Right atrium auricular region (tissue), 2 donors: Measurements from ENCODE around the gene CDK11A. TPM values are rescaled to one million over a fixed set of nuclear protein-coding genes. Genes with fewer than 3 reads are reported as not detected.
"Not testable (repeated sequence)": the region's sequence is repeated elsewhere in the genome, so short reads cannot be mapped to it uniquely, and the experiment has no call there.

Experiments
- DNase-seq: peaks from one replicate; pipeline ENCODE4 v3.0.0-alpha.2; 2019; ENCODE audit warnings: low spot score
- H3K27ac ChIP-seq, 2 donors: fragments of 200-600 bp; sonication (generic); 1 replicate in 1 of 2; 2 replicates in 1 of 2; pipeline ENCODE4 v1.5.1; 2016 to 2019
- H3K27me3 ChIP-seq, 2 donors: fragments of 200-600 bp; sonication (generic); one replicate each; pipeline versions ENCODE4 v1.5.1 to v1.6.0; 2017 to 2019
- H3K36me3 ChIP-seq: fragments of 200-600 bp; sonication (generic); one replicate; pipeline ENCODE4 v1.5.1; 2016
- H3K4me1 ChIP-seq, 2 donors: fragments of 200-600 bp; sonication (generic); one replicate each; pipeline versions ENCODE4 v1.5.1 to v1.6.0; 2017 to 2019
- H3K4me3 ChIP-seq, 2 donors: fragments of 200-600 bp; sonication (generic); 1 replicate in 1 of 2; 2 replicates in 1 of 2; pipeline ENCODE4 v1.5.1; 2017 to 2019; ENCODE audit warnings: mild to moderate bottlenecking in 1 of 2, moderate library complexity in 1 of 2
- H3K9me3 ChIP-seq, 2 donors: fragments of 200-600 bp; sonication (generic); one replicate each; pipeline ENCODE4 v1.5.1; 2019
- CTCF ChIP-seq, 2 donors: fragments of 200-600 bp; sonication (generic); IDR thresholded peaks; one replicate each; pipeline ENCODE4 v1.5.1; 2019; ENCODE audit warnings: antibody characterized with exemption in 2 of 2
- total RNA-seq, 2 donors: library from RNA; depleted of rRNA; stranded (reverse); fragments of >200 nt; gene quantifications; one replicate each; pipeline ENCODE4 v1.1.0, GENCODE V29; 2016

CDK11A gene
- total RNA-seq, 2 donors from 2014 or later, result 4.3 to 8.2 TPM

GRCh38 chr1:1705623-1706022 lies 18.5 kb downstream of the CDK11A start:
- not testable (repeated sequence) for DNase-seq, H3K9me3 ChIP-seq, H3K27ac ChIP-seq, H3K27me3 ChIP-seq, H3K4me1 ChIP-seq, H3K4me3 ChIP-seq
- peaks cover 12% of the 10 kb centered on the region for H3K36me3 ChIP-seq

- H3K36me3 ChIP-seq, result peaks cover 12% of the 10 kb centered on the region
- not testable (repeated sequence) for H3K9me3 ChIP-seq, H3K27me3 ChIP-seq, H3K4me1 ChIP-seq, H3K27ac ChIP-seq, DNase-seq, H3K4me3 ChIP-seq
Observed at GRCh38 chr1:1704284-1704957, 19.7 kb downstream of the CDK11A start.

GRCh38 chr1:1703796-1704195 lies 20.4 kb downstream of the CDK11A start:
- no peaks in the 10 kb centered on the region for H3K9me3 ChIP-seq
- H3K27me3 ChIP-seq, result no peaks in the 10 kb centered on the region
- no peak overlapping the region for H3K27ac ChIP-seq
- no peak for DNase-seq
- peaks cover 12% of the 10 kb centered on the region for H3K36me3 ChIP-seq
- H3K4me3 ChIP-seq, result no peak overlapping the region
- TF ChIP-seq CTCF (IDR thresholded peaks at IDR 0.05), result no peak
- H3K4me1 ChIP-seq, result no peaks in the 10 kb centered on the region

GRCh38 chr1:1702506-1702905 lies 21.7 kb downstream of the CDK11A start:
- not testable (repeated sequence) for H3K4me3 ChIP-seq, H3K27ac ChIP-seq, H3K4me1 ChIP-seq, H3K27me3 ChIP-seq, H3K9me3 ChIP-seq, DNase-seq
- H3K36me3 ChIP-seq, result peaks cover 12% of the 10 kb centered on the region

- not testable (repeated sequence) for H3K4me3 ChIP-seq, H3K4me1 ChIP-seq, H3K9me3 ChIP-seq, H3K27ac ChIP-seq, DNase-seq, H3K27me3 ChIP-seq
- H3K36me3 ChIP-seq, result peaks cover 12% of the 10 kb centered on the region
Observed at GRCh38 chr1:1700557-1700956, 23.6 kb downstream of the CDK11A start.

- H3K4me1 ChIP-seq, H3K9me3 ChIP-seq, H3K4me3 ChIP-seq, H3K27me3 ChIP-seq, H3K27ac ChIP-seq, DNase-seq: not testable (repeated sequence)
- peaks cover 12% of the 10 kb centered on the region for H3K36me3 ChIP-seq
Observed at GRCh38 chr1:1700067-1700466, 24.1 kb downstream of the CDK11A start.

GRCh38 chr1:1699061-1699460 lies 25.1 kb downstream of the CDK11A start:
- H3K4me1 ChIP-seq, H3K27ac ChIP-seq, H3K4me3 ChIP-seq, H3K9me3 ChIP-seq, DNase-seq, H3K27me3 ChIP-seq, H3K36me3 ChIP-seq: not testable (repeated sequence)

GRCh38 chr1:1697358-1698183 lies 26.6 kb downstream of the CDK11A start:
- H3K9me3 ChIP-seq, H3K27me3 ChIP-seq, DNase-seq, H3K27ac ChIP-seq, H3K4me1 ChIP-seq, H3K4me3 ChIP-seq, H3K36me3 ChIP-seq: not testable (repeated sequence)

- not testable (repeated sequence) for H3K4me1 ChIP-seq, H3K27ac ChIP-seq, H3K36me3 ChIP-seq, H3K9me3 ChIP-seq, H3K27me3 ChIP-seq, H3K4me3 ChIP-seq, DNase-seq
Observed at GRCh38 chr1:1696431-1697357, 27.5 kb downstream of the CDK11A start.

GRCh38 chr1:1692714-1693647 lies 31.2 kb downstream of the CDK11A start, which contains the start of gene SLC35E2B:
TSS of gene SLC35E2B (minus strand) at chr1:1692795. CDS start at chr1:1676699, 16,096 bp downstream.
- peak within 1 kb of the TSS; percentile 85 to 86 for H3K27ac ChIP-seq
- H3K36me3 ChIP-seq, H3K4me1 ChIP-seq, H3K9me3 ChIP-seq, H3K27me3 ChIP-seq: not testable (repeated sequence)
- DNase-seq, result peak; percentile 90
- peak within 1 kb of the TSS; percentile 49 to 68 for H3K4me3 ChIP-seq

- H3K4me1 ChIP-seq, DNase-seq, H3K27me3 ChIP-seq, H3K9me3 ChIP-seq, H3K36me3 ChIP-seq: not testable (repeated sequence)
- H3K4me3 ChIP-seq, result peak overlapping the region; percentile 49 to 68
- peak overlapping the region; percentile 85 to 86 for H3K27ac ChIP-seq
Observed at GRCh38 chr1:1692324-1692713, 31.8 kb downstream of the CDK11A start.

GRCh38 chr1:1691443-1691842 lies 32.7 kb downstream of the CDK11A start:
- peak overlapping the region in 1 of 2 donors; percentile 36 for H3K4me3 ChIP-seq
- not testable (repeated sequence) for H3K27ac ChIP-seq, DNase-seq, H3K4me1 ChIP-seq, H3K27me3 ChIP-seq, H3K36me3 ChIP-seq, H3K9me3 ChIP-seq
